ENCODE measurements around the gene FOXL2. TPM values are rescaled to one million over a fixed set of nuclear protein-coding genes. Genes with fewer than 3 reads are reported as not detected.

FOXL2 gene
- total RNA-seq, 1 donor from 2014 or later = 4.5 TPM

GRCh38 chr3:138937690-138938055 lies 9.3 kb downstream of the FOXL2 start:
- Histone ChIP-seq H3K4me3 (ENCODE audit: insufficient read depth, low read depth, low read length) (no peak overlapping the region), H4K20me1 (ENCODE audit: insufficient read depth, low read length) (peaks cover 33% of the 10 kb centered on the region), H3K27me3 (ENCODE audit: insufficient read depth, low read length) (peaks cover 74% of the 10 kb centered on the region), H3K36me3 (ENCODE audit: insufficient read depth, low read length) (no peaks in the 10 kb centered on the region), H3K4me1 (ENCODE audit: insufficient read depth, low read length) (peaks cover 3% of the 10 kb centered on the region), H3K4me2 (ENCODE audit: low read length) (no peak overlapping the region), H3K27ac (ENCODE audit: low read depth, low read length) (no peak overlapping the region), H2AFZ (ENCODE audit: low read depth, low read length) (no peak overlapping the region), H3K79me2 (ENCODE audit: insufficient read depth, low read length) (no peaks in the 10 kb centered on the region), H3K9ac (ENCODE audit: low read length) (no peak overlapping the region), H3K9me3 (ENCODE audit: insufficient read depth, low read depth, low read length) (peaks cover 3% of the 10 kb centered on the region)
- peaks cover 86% of the 10 kb centered on the region for H3K27me3 Mint-ChIP-seq (ENCODE audit: low read depth, unreplicated experiment)
- no peak overlapping the region for H3K4me3 Mint-ChIP-seq (ENCODE audit: unreplicated experiment)
- H3K9me3 Mint-ChIP-seq (ENCODE audit: unreplicated experiment) = peaks cover 7% of the 10 kb centered on the region
- H3K27ac Mint-ChIP-seq (ENCODE audit: unreplicated experiment) = no peak overlapping the region
- DNase-seq (ENCODE audit: low read depth) = no peak
- peaks cover 2% of the 10 kb centered on the region for H3K36me3 Mint-ChIP-seq (ENCODE audit: low read depth, unreplicated experiment)
- H3K4me1 Mint-ChIP-seq (ENCODE audit: low read depth, unreplicated experiment) = peaks cover 5% of the 10 kb centered on the region
- TF ChIP-seq CTCF (IDR thresholded peaks at IDR 0.05; ENCODE audit: insufficient read depth, low read depth, low read length) (no peak), EZH2 (IDR thresholded peaks at IDR 0.05; ENCODE audit: insufficient read depth, low read length) (no peak)
- FAIRE-seq = no peak

DNA sequence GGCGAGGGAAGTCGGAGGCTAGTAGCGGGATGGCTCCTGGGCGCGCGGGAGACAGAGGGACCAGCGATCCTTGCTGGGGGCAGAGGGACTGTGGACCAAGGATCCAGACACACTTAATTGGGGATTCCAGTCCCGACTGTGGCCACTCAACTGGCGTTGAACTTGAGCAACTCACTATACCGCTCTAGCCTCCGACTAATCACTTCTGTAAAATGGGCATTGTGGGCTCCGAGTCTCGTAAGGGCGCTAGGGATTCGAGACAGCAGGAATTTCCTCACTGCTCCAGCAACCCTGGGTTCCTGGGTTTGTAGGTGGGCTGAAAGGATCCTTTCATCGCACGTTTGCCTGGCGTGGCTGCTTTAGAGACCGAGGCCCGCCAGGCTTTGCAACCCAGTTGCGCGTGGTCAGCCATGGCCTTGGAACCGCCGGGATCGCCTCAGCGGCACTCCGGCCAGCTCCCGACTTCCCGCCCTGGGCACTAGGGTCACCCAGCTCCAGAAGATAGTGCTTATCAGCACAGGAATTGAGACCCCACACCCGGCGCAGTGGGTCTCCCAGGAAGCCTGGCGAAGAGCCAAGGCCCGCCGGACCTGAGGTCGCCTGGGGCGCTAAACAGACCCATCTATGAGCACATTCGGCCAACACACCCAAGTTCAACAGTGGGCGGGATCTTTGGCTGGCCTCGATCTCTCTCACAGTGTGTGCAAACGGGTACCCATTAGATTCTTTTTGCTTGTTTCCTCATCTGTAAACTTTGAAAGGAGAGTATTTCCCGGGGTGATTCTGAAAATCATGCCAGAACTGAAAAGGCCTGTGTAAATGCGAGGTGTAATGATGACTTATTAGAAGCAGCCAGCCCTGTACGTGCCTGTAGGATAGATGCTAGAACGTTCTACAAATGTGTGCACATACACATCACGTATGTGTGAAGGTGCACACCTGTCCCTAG lies 9.9 kb downstream of the FOXL2 start:
- Mint-ChIP-seq H3K4me3 (ENCODE audit: unreplicated experiment) (peak overlapping the region; percentile 54), H3K9me3 (ENCODE audit: unreplicated experiment) (peaks cover 7% of the 10 kb centered on the region), H3K27ac (ENCODE audit: unreplicated experiment) (no peak overlapping the region), H3K27me3 (ENCODE audit: low read depth, unreplicated experiment) (peaks cover 81% of the 10 kb centered on the region), H3K36me3 (ENCODE audit: low read depth, unreplicated experiment) (peaks cover 2% of the 10 kb centered on the region), H3K4me1 (ENCODE audit: low read depth, unreplicated experiment) (peaks cover 5% of the 10 kb centered on the region)
- H4K20me1 ChIP-seq (ENCODE audit: insufficient read depth, low read length) = peaks cover 28% of the 10 kb centered on the region
- TF ChIP-seq CTCF (IDR thresholded peaks at IDR 0.05; ENCODE audit: insufficient read depth, low read depth, low read length) = no peak
- peak; percentile 89 for TF ChIP-seq EZH2 (IDR thresholded peaks at IDR 0.05; ENCODE audit: insufficient read depth, low read length)
- peaks cover 3% of the 10 kb centered on the region for H3K9me3 ChIP-seq (ENCODE audit: insufficient read depth, low read depth, low read length)
- no peak overlapping the region for H3K9ac ChIP-seq (ENCODE audit: low read length)
- DNase-seq (ENCODE audit: low read depth) = no peak
- H3K27me3 ChIP-seq (ENCODE audit: insufficient read depth, low read length) = peaks cover 68% of the 10 kb centered on the region
- H3K4me3 ChIP-seq (ENCODE audit: insufficient read depth, low read depth, low read length) = peak overlapping the region; percentile 38
- no peak for FAIRE-seq
- peak overlapping the region; percentile 85 for H3K4me2 ChIP-seq (ENCODE audit: low read length)
- H3K27ac ChIP-seq (ENCODE audit: low read depth, low read length) = no peak overlapping the region
- H3K36me3 ChIP-seq (ENCODE audit: insufficient read depth, low read length) = no peaks in the 10 kb centered on the region
- H3K4me1 ChIP-seq (ENCODE audit: insufficient read depth, low read length) = peaks cover 3% of the 10 kb centered on the region
- peak overlapping the region; percentile 23 for H2AFZ ChIP-seq (ENCODE audit: low read depth, low read length)
- H3K79me2 ChIP-seq (ENCODE audit: insufficient read depth, low read length) = no peaks in the 10 kb centered on the region

All from astrocyte (in vitro differentiated cells and primary cell).